ENCODE measurements around the gene RPH3AL.
"Not testable (repeated sequence)": the region's sequence is repeated elsewhere in the genome, so short reads cannot be mapped to it uniquely, and the experiment has no call there.

RPH3AL gene

GRCh38 chr17:379531-380465, 27.2 kb upstream of the RPH3AL start:
- no peak for FAIRE-seq

GRCh38 chr17:378068-378467, 25.5 kb upstream of the RPH3AL start:
- FAIRE-seq = no peak

GRCh38 chr17:376936-377863, 24.6 kb upstream of the RPH3AL start:
- FAIRE-seq = no peak

- FAIRE-seq = no peak
Measured at GRCh38 chr17:373613-374230, 21.1 kb upstream of the RPH3AL start.

GRCh38 chr17:372157-373152, 19.8 kb upstream of the RPH3AL start:
- FAIRE-seq = no peak

GRCh38 chr17:371583-371982, 19.0 kb upstream of the RPH3AL start:
- FAIRE-seq = no peak

GRCh38 chr17:367656-368055, 15.0 kb upstream of the RPH3AL start:
- FAIRE-seq = not testable (repeated sequence)

GRCh38 chr17:366657-367615, 14.3 kb upstream of the RPH3AL start:
- FAIRE-seq = not testable (repeated sequence)

GRCh38 chr17:364766-365165, 12.2 kb upstream of the RPH3AL start:
- no peak for FAIRE-seq

- no peak for FAIRE-seq
Measured at GRCh38 chr17:364308-364707, 11.7 kb upstream of the RPH3AL start.

- FAIRE-seq = no peak
Measured at GRCh38 chr17:362721-363120, 10.1 kb upstream of the RPH3AL start.

- no peak for FAIRE-seq
Measured at GRCh38 chr17:360092-360750, 7.6 kb upstream of the RPH3AL start.

- no peak for FAIRE-seq
Measured at GRCh38 chr17:358491-359151, 6.0 kb upstream of the RPH3AL start.

GRCh38 chr17:357644-358043, 5.0 kb upstream of the RPH3AL start:
- FAIRE-seq = no peak

GRCh38 chr17:356671-357434, 4.2 kb upstream of the RPH3AL start:
- no peak for FAIRE-seq

GRCh38 chr17:354651-355556, 2.3 kb upstream of the RPH3AL start:
- no peak for FAIRE-seq

GRCh38 chr17:353838-354234, 1.2 kb upstream of the RPH3AL start:
- no peak for FAIRE-seq

Measured in colon (tissue), 2 donors.